Measurements from ENCODE around the gene PLOD3.

DNA sequence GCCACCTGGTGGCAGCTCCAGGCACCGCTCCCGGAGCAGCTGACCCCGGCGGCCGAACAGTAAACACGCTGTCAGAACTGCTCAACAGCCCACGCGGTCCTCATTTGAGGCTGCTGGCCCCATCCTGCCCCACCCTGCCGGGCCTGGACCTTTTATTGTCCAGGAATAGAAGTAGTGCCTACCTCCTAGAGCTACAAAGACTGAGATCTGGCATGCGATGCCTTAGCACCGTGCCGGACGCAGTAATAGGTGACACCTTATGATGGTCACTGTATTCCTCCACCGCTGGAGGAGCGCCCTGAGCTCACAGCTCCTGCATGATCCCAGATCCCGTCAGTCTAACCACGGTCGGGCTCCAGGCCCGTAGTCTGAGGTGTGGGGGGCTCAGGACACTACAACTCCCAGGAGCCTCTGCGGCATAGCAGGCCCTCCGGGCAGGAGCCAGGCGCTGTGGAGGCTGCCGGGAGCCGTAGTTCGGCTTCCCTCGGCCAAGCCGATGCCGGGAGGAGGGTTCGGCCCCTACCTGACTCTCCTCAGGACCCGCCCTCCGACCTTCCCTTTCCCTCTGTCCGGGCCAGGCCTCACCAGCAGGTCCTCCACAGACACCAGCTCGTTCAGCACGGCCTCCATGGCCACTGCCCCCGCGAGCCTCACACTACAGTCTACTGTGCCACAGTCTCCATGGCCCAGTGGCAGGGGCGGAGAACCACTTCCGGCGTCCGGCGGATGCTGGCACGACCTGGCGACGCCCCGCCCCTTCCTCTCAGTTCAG, 27.2 kb upstream of the PLOD3 start, which contains the start of gene FIS1:
- TF ChIP-seq, protein P1, sequence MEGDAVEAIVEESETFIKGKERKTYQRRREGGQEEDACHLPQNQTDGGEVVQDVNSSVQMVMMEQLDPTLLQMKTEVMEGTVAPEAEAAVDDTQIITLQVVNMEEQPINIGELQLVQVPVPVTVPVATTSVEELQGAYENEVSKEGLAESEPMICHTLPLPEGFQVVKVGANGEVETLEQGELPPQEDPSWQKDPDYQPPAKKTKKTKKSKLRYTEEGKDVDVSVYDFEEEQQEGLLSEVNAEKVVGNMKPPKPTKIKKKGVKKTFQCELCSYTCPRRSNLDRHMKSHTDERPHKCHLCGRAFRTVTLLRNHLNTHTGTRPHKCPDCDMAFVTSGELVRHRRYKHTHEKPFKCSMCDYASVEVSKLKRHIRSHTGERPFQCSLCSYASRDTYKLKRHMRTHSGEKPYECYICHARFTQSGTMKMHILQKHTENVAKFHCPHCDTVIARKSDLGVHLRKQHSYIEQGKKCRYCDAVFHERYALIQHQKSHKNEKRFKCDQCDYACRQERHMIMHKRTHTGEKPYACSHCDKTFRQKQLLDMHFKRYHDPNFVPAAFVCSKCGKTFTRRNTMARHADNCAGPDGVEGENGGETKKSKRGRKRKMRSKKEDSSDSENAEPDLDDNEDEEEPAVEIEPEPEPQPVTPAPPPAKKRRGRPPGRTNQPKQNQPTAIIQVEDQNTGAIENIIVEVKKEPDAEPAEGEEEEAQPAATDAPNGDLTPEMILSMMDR (IDR thresholded peaks at IDR 0.05) = peak in 5 of 6 experiments; percentile 80 to 94 (median 83)
- peak; percentile 34 to 81 for TF ChIP-seq POLR2A (IDR thresholded peaks at IDR 0.05)

Measured in thyroid gland (tissue), 4 donors.